DMS 273 (cell line): ENCODE measurements around the gene SETX.
"Not testable (repeated sequence)": the region's sequence is repeated elsewhere in the genome, so short reads cannot be mapped to it uniquely, and the experiment has no call there.

Source experiments
- DNase-seq: peaks from one replicate; lab custom pipeline; 2025; ENCODE audit not compliant: unreplicated experiment; lab: John Stamatoyannopoulos, UW

Gene SETX

DNA sequence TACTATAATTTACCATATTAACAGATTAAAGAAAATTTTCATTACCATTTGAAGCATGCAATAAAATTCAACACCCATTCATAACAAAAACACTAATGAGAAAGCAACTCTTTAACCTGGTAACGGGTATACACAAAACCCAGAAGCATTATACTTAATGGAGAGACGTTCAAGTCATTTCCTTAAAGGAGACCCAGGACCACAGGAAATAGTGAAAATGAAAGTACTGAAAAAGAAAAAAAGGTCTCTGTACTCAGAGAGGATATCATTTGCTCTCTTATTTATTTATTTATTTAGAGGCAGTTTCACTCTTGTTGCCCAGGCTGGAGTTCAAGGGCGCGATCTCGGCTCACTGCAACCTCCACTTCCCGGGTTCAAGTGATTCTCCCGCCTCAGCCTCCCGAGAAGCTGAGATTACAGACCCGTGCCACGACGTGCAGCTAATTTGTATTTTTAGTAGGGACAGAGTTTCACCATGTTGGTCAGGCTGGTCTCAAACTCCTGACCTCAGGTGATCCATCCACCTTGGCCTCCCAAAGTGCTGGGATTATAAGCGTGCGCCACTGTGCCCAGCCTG is 61.6 kb downstream of the SETX start:
- DNase-seq = no peak

DNA sequence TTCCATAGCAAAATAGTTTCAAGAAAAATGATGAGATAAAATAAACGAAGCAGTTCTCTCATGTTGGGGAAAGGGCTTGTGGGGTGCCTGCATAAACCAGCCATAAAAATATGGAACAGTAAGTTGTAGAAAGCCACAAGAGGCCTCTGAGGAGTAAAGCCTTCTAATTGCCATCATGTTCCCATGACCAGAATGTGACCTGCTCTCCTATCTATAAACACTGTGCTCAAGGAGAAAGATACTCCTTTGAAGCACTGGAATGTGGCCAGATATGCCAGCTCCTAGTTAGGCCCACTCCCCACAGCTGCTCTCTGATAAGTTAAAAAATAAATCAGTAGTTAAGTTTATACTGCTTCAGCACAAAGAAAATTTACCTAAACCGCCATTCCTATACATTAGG is 65.8 kb downstream of the SETX start:
- DNase-seq = no peak

- no peak for DNase-seq
Observed at GRCh38 chr9:132288361-132288760, 66.4 kb downstream of the SETX start.

- no peak for DNase-seq
Observed at GRCh38 chr9:132287256-132287760, 67.5 kb downstream of the SETX start.

DNA sequence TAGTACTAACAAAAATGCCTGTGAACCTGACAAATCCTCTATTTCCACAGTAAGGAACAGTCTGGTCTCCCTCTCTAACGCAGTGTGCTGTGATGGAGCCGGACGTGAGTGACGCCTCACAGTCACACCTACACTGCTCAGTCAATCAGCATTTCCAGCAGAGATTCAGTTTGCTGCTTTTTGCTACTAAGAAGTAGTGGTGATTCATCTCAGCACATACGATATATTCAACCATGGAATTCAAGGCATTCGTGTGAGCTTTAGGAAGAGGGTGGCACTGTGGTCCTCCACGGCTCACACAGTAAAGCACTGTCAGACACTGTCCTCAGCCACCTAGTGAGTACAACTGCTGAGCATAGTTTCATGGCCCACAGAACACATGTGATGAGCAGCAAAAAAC is 70.9 kb downstream of the SETX start:
- no peak for DNase-seq

DNA sequence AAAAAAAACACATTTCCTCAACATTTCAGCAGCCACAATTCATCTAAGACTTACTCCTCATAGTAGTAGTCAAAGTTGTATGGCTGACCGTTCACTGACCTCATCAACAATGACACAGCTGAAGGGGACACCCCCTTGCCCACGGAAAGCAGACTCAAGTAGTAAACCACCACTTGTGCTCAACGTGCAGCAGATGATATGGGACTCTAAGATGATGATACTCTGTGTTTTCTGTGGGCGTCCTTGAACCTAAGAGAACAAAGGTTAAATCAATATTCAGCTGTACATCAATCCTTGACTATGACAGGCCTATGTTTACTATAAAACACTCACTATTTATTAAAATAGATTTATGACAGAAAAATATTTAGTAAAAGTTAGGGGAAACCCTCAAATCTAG is 71.6 kb downstream of the SETX start:
- no peak for DNase-seq

DNA sequence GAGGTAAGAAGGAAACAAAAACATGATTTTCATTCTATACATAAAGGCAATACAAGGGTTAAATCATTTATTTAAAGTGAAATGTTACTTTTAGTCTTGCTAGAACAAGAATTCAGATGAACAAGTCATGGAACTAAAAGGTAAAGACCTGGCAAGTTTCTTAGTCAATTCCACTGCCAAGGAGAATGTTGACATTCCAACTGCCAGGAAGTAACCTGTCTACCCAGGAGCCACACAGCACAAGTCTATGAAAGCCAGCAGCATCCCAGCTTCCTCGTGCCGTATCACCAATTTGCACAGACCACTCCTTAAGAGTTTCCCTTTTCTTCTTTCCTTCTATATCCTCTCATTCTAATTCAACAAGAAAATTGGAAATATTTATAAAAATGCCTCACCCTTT is 79.9 kb downstream of the SETX start:
- DNase-seq = no peak

DNA sequence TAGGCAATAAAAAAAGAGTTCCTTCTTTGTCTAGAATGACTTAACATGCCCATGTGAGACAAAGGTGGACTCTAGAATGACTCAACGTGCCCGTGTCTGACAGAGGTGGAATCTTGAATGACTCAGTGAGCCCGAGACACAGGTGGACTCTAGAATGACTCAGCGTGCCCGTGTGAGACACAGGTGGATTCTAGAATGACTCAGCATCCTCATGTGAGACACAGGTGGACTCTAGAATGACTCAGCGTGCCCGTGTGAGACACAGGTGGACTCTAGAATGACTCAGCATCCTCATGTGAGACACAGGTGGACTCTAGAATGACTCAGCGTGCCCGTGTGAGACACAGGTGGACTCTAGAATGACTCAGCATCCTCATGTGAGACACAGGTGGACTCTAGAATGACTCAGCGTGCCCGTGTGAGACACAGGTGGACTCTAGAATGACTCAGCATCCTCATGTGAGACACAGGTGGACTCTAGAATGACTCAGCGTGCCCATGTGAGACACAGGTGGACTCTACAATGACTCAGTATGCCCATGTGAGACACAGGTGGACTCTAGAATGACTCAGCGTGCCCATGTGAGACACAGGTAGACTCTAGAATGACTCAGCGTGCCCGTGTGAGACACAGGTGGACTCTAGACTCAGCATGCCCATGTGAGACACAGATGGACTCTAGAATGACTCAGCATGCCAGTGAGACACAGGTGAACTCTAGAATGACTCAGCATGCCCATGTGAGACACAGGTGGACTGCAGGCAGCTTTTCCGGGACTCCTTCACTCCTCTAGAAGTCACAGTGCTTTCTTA is 84.9 kb downstream of the SETX start:
- not testable (repeated sequence) for DNase-seq

- DNase-seq = peak; percentile 75
Observed at GRCh38 chr9:132268725-132269352, 85.9 kb downstream of the SETX start.

GRCh38 chr9:132267660-132268059 is 87.1 kb downstream of the SETX start:
- DNase-seq = no peak

DNA sequence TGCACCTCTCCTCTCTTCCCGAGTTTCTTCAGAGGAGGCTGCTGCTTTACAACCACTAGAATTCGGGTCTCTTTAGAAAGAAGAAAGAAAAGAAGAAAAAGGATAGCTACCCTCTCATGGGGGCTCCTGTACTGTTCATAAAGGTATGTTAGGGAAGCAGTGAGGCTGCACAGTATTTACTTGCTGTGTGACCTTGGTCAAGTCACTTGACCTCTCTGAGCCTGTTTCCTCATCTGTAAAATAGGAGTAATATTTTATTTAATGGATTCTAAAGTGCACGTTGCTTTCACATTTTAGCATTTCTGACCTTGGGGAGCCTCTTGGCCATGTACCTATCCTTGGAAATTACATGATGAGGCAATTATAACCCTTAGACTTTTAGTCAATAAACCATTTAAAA is 88.8 kb downstream of the SETX start:
- DNase-seq = no peak

DNA sequence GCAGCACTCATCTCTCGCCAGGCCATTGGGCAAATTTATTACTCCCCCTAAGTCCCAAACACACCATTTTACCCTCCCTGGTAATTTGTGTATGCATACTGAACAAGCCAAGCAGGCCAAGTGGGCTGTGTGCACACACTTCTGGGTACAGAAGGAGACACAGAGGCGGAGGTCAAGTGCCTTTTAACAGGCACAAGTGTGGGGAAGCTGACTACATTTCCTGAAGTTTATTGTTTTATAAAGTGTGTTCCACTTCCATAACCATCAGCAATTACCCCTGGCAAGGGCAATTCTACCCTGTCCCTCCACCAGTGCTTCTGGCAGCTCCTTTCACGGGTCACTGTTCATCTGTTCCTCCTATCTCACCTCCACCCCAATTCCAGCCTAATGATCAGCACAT is 93.9 kb downstream of the SETX start:
- DNase-seq = no peak

DNA sequence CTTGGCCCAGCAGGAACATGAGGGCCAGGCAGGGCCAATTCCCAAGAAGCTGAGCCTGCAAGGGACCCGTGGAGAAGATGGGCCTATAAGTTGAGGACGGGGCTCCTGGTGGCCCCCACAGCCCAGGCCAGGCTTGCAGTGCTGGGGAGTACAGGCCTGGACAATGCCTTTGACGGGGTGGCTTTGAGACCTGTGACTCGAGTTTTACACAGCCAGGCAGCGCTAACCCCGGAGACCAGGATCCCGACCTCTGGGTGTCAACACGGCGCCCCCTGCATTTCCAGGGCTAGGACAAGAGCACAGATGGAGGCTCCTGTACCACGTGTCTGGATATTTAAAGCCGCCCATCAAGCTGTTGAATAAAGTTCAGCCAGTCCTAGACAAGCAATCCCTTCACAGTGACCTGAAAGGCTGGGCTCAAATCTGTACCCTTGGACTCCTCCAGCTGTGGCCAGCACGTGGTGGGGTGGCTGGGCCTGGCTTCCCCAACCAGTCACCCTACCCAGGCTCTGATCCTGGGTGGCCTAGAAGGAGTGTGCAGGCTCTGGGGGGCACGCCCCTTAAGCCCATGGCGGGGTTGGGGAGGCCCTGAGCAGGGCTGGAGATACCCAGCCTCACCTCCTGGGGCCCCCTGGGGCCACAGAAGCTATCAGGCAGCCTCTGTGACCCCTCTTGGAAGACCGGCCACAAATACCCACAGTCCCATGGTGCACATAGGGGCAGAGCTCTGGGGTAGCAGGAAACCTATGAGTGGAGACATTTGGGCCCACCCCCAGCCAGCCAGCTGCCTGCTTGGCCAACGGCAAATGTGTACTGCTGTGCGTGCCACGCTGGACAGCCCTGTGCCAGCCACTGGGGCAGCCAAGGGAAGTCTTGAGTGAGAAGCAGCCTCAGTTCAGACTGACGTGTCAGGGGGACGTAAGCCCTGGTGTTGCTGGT is 104.2 kb downstream of the SETX start:
- DNase-seq = peak; percentile 52

- DNase-seq = no peak
Observed at GRCh38 chr9:132249690-132250089, 105.1 kb downstream of the SETX start.

GRCh38 chr9:132249123-132249522 is 105.7 kb downstream of the SETX start:
- DNase-seq = peak; percentile 49

- DNase-seq = no peak
Observed at GRCh38 chr9:132247942-132248341, 106.8 kb downstream of the SETX start.

- no peak for DNase-seq
Observed at GRCh38 chr9:132245465-132245864, 109.3 kb downstream of the SETX start.

- no peak for DNase-seq
Observed at GRCh38 chr9:132244582-132245455, 110.0 kb downstream of the SETX start.

DNA sequence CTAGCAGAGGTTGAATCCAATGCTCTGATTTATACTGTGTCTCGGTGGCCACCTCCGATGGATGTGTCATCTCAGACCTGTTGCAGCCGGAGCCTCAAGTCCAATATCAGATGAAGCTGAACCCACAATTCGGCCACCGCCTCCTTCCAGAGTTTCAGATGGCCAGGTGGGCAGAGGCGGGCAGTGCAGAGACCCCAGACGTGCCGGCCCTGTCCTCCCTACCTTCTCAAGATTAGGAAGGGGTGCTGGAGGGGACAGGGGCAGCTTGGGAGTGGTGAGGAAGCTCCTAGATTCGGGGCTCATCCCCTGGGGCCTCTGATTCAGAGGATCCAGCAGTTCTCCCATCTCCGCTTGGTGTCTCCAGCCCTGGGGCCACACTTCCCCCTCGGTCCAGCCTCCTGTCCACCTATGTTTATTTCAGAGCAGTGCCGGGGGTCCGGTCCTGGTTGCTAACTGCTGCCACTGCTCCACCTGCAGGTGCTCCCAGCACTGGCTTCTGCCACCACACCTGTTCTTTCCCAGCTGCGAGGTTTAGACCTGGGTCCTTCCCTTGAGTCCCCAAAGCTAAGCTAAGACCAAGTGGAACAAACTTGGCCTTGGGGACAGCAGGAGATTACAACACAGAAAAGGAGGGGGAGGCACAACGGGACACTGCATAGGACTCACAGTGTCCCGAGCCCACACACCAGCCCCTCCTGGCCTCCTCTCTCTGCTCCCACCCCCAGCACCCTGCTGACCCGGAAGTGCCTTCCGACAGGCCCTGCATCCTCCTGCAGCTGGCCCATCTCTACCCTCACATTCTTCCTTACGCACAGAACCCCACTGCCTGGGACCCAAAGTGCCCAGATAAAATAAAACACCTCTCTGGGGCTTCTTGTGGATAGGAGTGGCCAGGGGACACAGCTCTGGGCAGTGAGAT is 111.4 kb downstream of the SETX start:
- no peak for DNase-seq
